Natural killer cell treated with Interleukin-12 subunit alpha and Interleukin-12 subunit beta and Interleukin-15 and Interleukin-18, amount 100 ng/mL, for 72 hours (primary cell): ENCODE data around the gene TXNDC8. TPM values are rescaled to one million over a fixed set of nuclear protein-coding genes. Genes with fewer than 3 reads are reported as not detected.
"Not testable (repeated sequence)": the region's sequence is repeated elsewhere in the genome, so short reads cannot be mapped to it uniquely, and the experiment has no call there.

Experiments used
- ATAC-seq, 2 donors: fragments of 150-1000 bp; cut with Tn5 transposase in 1 of 2; sonication (Bioruptor Pico), chemical (Tn5 transposase) in 1 of 2; 2 replicates each; pipeline ENCODE4 v1.10.0; 2021
- DNase-seq: peaks from one replicate; pipeline ENCODE4 v3.0.0; 2022; ENCODE audit warnings: low spot score
- H3K27ac Mint-ChIP-seq, 2 donors: 1 replicate in 1 of 2; 2 replicates in 1 of 2; pipeline ENCODE4 v1.8.0; 2022; ENCODE audit warnings: mixed read lengths in 2 of 2, mild to moderate bottlenecking in 1 of 2, moderate library complexity in 1 of 2
- H3K27me3 Mint-ChIP-seq, 2 donors: 1 replicate in 1 of 2; 2 replicates in 1 of 2; pipeline ENCODE4 v1.8.0; 2022; ENCODE audit warnings: mixed read lengths in 2 of 2
- H3K36me3 Mint-ChIP-seq: one replicate; pipeline ENCODE4 v1.8.0; 2022; ENCODE audit warnings: mixed read lengths
- H3K4me1 Mint-ChIP-seq, 2 donors: 1 replicate in 1 of 2; 2 replicates in 1 of 2; pipeline ENCODE4 v1.8.0; 2022; ENCODE audit warnings: low read depth in 2 of 2, mixed read lengths in 2 of 2, mild to moderate bottlenecking in 1 of 2
- H3K4me3 Mint-ChIP-seq: one replicate; pipeline ENCODE4 v1.8.0; 2022; ENCODE audit warnings: mixed read lengths
- H3K9me3 Mint-ChIP-seq: 2 replicates; pipeline ENCODE4 v1.8.0; 2022; ENCODE audit warnings: mixed read lengths
- total RNA-seq, 2 donors: library from RNA; stranded (reverse); gene quantifications; one replicate each; pipeline ENCODE4 v1.2.3, GENCODE V29; 2022

The TXNDC8 gene
- total RNA-seq = not detected

- DNase-seq = no peak
- H3K4me3 Mint-ChIP-seq = no peak within 1 kb of the TSS
These were observed at the start of gene TXNDC8 for GRCh38 chr9:110337727-110338126. Gene TXNDC8 (minus strand): TSS chr9:110337863.

DNA sequence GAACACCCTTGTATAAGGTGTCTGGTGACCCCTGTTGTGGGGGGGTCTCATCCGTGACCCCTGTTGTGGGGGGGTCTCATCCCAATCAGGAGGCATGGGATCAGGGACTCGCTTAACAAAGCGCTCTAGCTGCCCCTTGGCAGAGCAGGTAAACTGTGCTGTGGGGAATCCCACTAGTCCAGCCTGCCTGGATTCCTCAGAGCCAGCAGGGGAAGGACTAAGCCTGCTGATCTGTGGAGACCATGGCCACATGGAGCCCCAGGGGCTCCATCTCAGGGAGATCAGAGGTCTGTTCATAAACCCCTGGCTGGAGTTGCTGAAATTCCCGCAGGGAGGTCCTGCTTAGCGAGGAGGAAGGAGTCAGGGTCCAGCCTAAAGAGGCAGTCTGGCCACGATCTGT lies 45.8 kb upstream of the TXNDC8 start:
- peaks cover 0 to 6% of the 10 kb centered on the region in 2 donors for H3K27me3 Mint-ChIP-seq
- H3K36me3 Mint-ChIP-seq = no peaks in the 10 kb centered on the region
- no peak overlapping the region for H3K27ac Mint-ChIP-seq
- no peak overlapping the region for H3K4me3 Mint-ChIP-seq
- peaks cover 5% of the 10 kb centered on the region for H3K9me3 Mint-ChIP-seq
- DNase-seq (no peak), ATAC-seq (no peak)
- H3K4me1 Mint-ChIP-seq = no peaks in the 10 kb centered on the region

More at GRCh38 chr9:110337727-110338126, at the start of gene TXNDC8:
- Mint-ChIP-seq H3K27me3 (peaks cover 0 to 10% of the 10 kb centered on the region in 2 donors), H3K27ac (no peak within 1 kb of the TSS), H3K9me3 (peaks cover 4% of the 10 kb centered on the region), H3K36me3 (no peaks in the 10 kb centered on the region), H3K4me1 (no peaks in the 10 kb centered on the region)
- ATAC-seq = no peak

- H3K36me3 Mint-ChIP-seq = no peaks in the 10 kb centered on the region
- ATAC-seq = no peak
- H3K4me1 Mint-ChIP-seq = no peaks in the 10 kb centered on the region
- peaks cover 10% of the 10 kb centered on the region for H3K9me3 Mint-ChIP-seq
- H3K27me3 Mint-ChIP-seq = peaks cover 7 to 14% of the 10 kb centered on the region in 2 donors
- H3K27ac Mint-ChIP-seq = no peak overlapping the region
- no peak for DNase-seq
- no peak overlapping the region for H3K4me3 Mint-ChIP-seq
These were observed 45.1 kb upstream of the TXNDC8 start for GRCh38 chr9:110382731-110383130.

DNA sequence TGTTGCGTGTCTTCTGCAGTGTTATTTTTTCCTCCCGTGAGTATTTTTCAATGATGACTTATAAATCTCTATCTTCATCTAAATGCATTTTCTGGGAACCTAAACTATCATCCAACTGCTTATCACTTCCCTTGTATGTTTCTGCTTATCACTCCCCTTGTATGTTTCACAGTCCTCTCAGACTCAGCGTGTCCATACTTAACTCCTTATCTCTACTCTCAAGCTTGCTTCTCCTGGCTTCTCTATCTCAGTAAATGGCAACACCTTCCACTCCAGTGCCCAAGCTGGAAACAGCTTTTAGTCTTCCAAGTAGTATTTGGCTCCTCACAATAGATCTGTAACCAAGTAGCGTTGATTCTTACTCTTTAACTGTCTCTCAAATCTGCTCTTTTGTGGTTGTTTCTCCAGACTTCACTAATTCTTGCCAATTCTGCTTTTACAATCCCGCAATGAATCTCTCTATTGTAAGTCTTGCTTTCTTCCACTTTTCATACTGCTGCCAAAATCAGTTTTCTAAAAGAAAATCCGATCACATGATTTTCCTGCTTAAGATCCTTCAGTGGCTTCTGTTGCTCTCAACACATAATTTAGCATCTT lies 33.8 kb upstream of the TXNDC8 start:
- Mint-ChIP-seq H3K27me3 (no peaks in the 10 kb centered on the region), H3K4me3 (no peak overlapping the region), H3K9me3 (no peaks in the 10 kb centered on the region), H3K36me3 (no peaks in the 10 kb centered on the region), H3K4me1 (no peaks in the 10 kb centered on the region), H3K27ac (no peak overlapping the region)
- DNase-seq = no peak
- ATAC-seq = no peak

DNA sequence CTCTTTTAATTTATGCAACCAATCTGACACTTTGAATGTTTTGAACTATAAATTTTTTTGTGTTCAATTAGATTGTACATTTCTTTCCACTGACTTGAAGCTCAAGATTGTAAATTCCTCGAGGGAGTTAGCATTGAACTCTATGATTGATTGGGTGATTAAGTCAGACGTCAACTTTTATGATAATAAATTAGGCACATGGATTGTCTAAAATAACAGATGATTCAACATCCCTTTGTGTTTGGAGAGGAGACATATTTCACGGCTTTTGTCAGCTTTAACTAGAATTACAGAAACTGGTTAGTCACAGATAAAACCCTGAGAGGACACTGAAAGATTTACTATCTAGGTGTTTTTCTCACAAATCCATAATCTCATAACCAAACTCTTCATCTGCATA lies 32.7 kb upstream of the TXNDC8 start:
- no peaks in the 10 kb centered on the region for H3K4me1 Mint-ChIP-seq
- no peaks in the 10 kb centered on the region for H3K27me3 Mint-ChIP-seq
- no peak overlapping the region for H3K27ac Mint-ChIP-seq
- H3K36me3 Mint-ChIP-seq = no peaks in the 10 kb centered on the region
- no peak overlapping the region for H3K4me3 Mint-ChIP-seq
- DNase-seq (no peak), ATAC-seq (no peak)
- H3K9me3 Mint-ChIP-seq = no peaks in the 10 kb centered on the region

- ATAC-seq (no peak), DNase-seq (no peak)
- Mint-ChIP-seq H3K27me3 (no peaks in the 10 kb centered on the region), H3K9me3 (no peaks in the 10 kb centered on the region), H3K4me3 (no peak overlapping the region), H3K36me3 (no peaks in the 10 kb centered on the region), H3K27ac (no peak overlapping the region), H3K4me1 (no peaks in the 10 kb centered on the region)
These were observed 26.8 kb upstream of the TXNDC8 start for GRCh38 chr9:110364451-110364850.

GRCh38 chr9:110358992-110359391 lies 21.3 kb upstream of the TXNDC8 start:
- not testable (repeated sequence) for DNase-seq, H3K36me3 Mint-ChIP-seq, ATAC-seq, H3K27me3 Mint-ChIP-seq, H3K9me3 Mint-ChIP-seq, H3K27ac Mint-ChIP-seq, H3K4me1 Mint-ChIP-seq, H3K4me3 Mint-ChIP-seq

DNA sequence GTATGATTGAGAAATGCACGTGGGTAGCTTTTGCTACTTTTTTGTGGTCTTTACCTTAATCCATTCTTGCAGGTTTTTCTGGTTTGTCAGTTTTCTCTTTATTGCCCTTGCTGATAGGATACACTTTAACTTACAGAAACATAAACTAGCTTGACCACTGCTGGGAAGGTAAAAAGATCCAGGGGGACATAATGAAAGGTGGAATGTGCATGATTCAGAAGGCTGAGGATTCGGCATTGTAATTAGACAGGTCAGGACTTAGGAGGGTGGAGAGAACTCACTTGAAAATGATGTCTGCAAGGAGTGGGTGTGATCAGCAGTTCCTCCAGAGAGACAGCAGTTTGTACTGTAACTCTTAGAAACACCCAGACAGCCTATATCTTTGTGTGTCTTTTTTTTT lies 19.8 kb upstream of the TXNDC8 start:
- ATAC-seq (no peak), DNase-seq (no peak)
- Mint-ChIP-seq H3K4me1 (no peaks in the 10 kb centered on the region), H3K36me3 (no peaks in the 10 kb centered on the region), H3K9me3 (no peaks in the 10 kb centered on the region), H3K4me3 (no peak overlapping the region), H3K27me3 (no peaks in the 10 kb centered on the region), H3K27ac (no peak overlapping the region)

DNA sequence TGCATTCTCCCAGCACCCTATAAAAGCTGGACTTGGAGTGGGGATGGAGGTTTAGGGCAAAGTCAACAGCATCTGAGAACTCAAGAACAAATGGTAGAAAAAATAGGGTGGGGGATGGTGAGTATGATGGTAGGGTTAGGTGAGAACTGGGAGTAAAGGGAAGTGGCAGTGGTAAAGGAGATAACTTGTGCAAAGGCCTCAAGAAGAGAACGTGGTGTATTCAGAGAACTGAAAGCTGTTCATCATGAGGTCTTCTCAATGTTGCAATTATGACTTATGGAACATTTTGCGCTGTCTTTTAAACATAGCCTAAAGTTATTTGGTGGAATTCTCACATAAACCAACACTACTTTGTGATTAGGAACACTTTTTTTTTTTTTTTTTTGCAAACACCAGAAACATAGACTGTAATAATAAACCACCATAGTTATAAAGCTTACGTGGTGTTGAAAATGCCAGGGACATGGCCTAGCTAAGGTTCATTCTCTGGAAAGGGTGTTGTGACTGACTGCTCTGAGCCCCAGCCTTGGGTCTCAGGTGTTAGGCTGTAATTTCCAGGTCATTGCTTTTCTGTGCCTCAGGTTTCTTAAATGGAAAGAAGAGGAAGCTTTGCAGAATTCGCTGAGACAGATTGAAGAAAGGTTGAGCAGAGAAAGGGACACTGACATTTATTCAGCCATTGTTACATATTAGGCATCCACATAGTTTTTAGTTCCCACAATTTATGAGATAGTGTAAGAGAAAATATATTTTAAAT lies 19.2 kb upstream of the TXNDC8 start:
- no peaks in the 10 kb centered on the region for H3K27me3 Mint-ChIP-seq

GRCh38 chr9:110355911-110356310 lies 18.2 kb upstream of the TXNDC8 start:
- no peak for ATAC-seq
- no peaks in the 10 kb centered on the region for H3K27me3 Mint-ChIP-seq

More for the DNA sequence above, 19.2 kb upstream of the TXNDC8 start:
- no peak overlapping the region for H3K27ac Mint-ChIP-seq
- H3K4me1 Mint-ChIP-seq = no peaks in the 10 kb centered on the region
- no peaks in the 10 kb centered on the region for H3K36me3 Mint-ChIP-seq
- no peak overlapping the region for H3K4me3 Mint-ChIP-seq
- ATAC-seq (no peak), DNase-seq (no peak)
- no peaks in the 10 kb centered on the region for H3K9me3 Mint-ChIP-seq

DNA sequence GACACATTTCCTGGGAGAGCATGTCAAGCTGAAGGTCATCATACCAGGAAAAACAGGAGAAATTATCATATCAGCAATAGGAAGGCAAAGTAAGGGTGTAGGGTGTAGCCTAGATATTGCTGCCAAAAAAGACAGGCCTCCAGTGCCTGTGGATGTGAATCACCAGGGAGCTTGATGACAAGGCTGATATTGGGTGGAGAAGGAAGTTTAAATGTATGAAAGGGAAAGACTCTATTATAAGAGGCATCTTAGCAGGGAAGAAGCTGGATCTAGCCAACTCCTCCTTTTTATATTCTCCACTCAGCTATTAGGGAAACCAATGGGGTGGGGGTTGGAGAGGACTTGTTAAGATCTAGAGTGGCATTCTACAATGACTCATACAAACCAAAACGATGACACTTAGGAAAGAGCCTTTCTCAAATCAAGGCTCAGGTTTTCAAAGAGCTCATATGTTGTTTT lies 13.4 kb upstream of the TXNDC8 start:
- DNase-seq = no peak
- Mint-ChIP-seq H3K4me3 (no peak overlapping the region), H3K4me1 (no peaks in the 10 kb centered on the region), H3K27me3 (peaks cover 2 to 6% of the 10 kb centered on the region in 2 donors), H3K27ac (no peak overlapping the region), H3K36me3 (no peaks in the 10 kb centered on the region), H3K9me3 (no peaks in the 10 kb centered on the region)
- ATAC-seq = no peak

More at GRCh38 chr9:110355911-110356310, 18.2 kb upstream of the TXNDC8 start:
- no peak overlapping the region for H3K27ac Mint-ChIP-seq
- no peak overlapping the region for H3K4me3 Mint-ChIP-seq
- no peaks in the 10 kb centered on the region for H3K4me1 Mint-ChIP-seq
- no peaks in the 10 kb centered on the region for H3K9me3 Mint-ChIP-seq
- DNase-seq = no peak
- H3K36me3 Mint-ChIP-seq = no peaks in the 10 kb centered on the region

- Mint-ChIP-seq H3K4me1 (no peaks in the 10 kb centered on the region), H3K4me3 (no peak overlapping the region), H3K9me3 (no peaks in the 10 kb centered on the region), H3K27ac (no peak overlapping the region), H3K36me3 (no peaks in the 10 kb centered on the region), H3K27me3 (peaks cover 2 to 6% of the 10 kb centered on the region in 2 donors)
- DNase-seq (no peak), ATAC-seq (no peak)
These were observed 8.7 kb upstream of the TXNDC8 start for GRCh38 chr9:110346325-110346724.

DNA sequence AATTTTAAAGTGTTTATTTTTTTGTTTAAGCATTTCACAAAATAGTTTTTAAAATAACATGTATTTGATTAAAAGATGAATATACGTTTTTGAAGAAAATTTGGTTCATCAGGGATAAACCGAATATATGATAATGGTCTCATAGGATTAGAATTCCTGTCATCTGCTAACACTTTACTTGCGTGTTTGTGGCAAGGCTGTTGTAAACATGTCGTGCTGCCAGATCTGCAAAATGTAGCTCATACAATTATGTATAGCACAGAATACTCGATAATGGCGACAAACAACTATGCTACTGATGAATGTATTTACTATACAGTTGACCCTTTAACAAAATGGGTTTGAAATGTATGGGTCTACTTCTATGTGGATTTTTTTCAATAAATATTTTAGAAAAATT lies 7.2 kb upstream of the TXNDC8 start:
- Mint-ChIP-seq H3K27ac (no peak overlapping the region), H3K36me3 (no peaks in the 10 kb centered on the region), H3K4me1 (no peaks in the 10 kb centered on the region), H3K4me3 (no peak overlapping the region), H3K27me3 (peaks cover 0 to 5% of the 10 kb centered on the region in 2 donors), H3K9me3 (no peaks in the 10 kb centered on the region)
- ATAC-seq (no peak), DNase-seq (no peak)

DNA sequence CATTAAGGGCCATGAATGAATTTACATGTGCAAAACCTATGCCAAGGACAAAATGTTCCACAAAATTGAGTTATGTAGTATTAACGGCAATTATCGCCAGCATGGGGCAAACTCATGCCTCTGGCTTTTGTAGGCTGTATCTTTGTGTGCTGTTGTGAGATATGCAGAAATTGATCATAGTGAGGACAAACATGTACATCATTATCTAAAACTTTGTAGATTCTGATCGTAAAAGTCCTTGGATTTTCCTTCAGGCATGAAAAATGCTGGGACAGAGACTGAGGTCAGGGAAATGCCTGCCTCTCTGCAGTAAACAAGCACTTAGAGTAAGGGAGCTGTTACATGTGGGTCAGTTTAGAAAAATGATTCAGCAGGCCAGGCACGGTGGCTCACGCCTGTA lies 5.9 kb upstream of the TXNDC8 start:
- no peak for ATAC-seq
- Mint-ChIP-seq H3K27me3 (no peaks in the 10 kb centered on the region), H3K4me3 (no peak overlapping the region), H3K4me1 (no peaks in the 10 kb centered on the region), H3K9me3 (no peaks in the 10 kb centered on the region), H3K36me3 (no peaks in the 10 kb centered on the region), H3K27ac (no peak overlapping the region)
- DNase-seq = no peak
